GM12865 (cell line): ENCODE measurements around the gene PRKN.

Experiments
- DNase-seq: peaks from one replicate; pipeline ENCODE4 v3.0.0; 2010; ENCODE audit warnings: low read depth
- H3K4me3 ChIP-seq: 2 replicates; pipeline ENCODE4 v1.5.1; 2011; ENCODE audit warnings: mild to moderate bottlenecking, low read depth, low read length, control low read depth
- TF ChIP-seq, protein P1 (sequence below): IDR thresholded peaks from 2 replicates; pipeline ENCODE4 v1.5.1; 2011; ENCODE audit warnings: low read length, control low read depth, low read depth, inconsistent platforms; ENCODE audit not compliant: insufficient read depth; ENCODE audit errors: missing control alignments

The PRKN gene

DNA sequence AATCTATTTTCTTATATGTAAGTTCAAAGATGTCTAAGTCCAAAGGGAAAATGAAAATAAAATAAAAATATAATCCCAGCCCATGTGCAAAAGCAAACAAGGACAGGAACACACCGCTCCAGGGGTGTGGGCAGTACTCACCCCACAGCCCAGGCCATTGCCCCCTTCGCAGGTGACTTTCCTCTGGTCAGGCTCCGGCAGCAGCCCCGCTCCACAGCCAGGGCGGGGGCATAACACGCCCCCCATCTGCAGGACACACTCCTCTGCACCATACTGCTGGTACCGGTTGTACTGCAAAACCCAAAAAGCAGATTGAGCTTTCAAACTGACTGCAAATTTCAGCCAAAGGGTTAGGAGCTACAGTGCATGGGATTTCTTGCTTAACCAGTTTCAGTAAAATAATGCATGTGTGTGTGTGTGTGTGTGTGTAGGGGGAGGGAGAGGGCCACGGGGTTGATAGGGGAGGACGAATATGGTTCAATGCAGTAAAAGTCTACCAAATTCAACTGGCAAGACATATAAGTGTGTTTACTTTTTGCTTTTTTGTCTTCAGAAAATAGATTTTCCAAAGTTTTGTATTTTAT, 1178.8 kb downstream of the PRKN start:
- no peak overlapping the region for H3K4me3 ChIP-seq
- no peak for DNase-seq

DNA sequence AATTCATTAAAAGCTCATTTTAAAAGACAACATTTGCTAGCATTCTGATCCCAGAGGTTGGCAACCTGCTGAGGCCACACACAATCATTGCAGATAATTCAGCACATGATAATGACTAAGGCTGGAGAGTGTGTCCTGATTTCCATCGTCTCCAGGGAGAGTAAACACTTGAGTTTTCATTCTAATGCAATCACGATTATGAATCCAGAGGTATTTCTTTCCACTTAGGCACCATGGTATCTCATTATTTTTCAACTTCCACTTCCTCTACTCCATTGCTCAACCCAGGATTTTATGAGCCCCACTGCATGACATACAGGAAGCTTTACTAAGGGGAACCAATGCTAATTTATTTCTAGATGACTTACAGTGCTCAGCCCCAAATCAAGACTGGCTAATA, 1179.9 kb downstream of the PRKN start:
- DNase-seq = no peak

More for the DNA sequence above, 1178.8 kb downstream of the PRKN start:
- TF ChIP-seq, protein P1, sequence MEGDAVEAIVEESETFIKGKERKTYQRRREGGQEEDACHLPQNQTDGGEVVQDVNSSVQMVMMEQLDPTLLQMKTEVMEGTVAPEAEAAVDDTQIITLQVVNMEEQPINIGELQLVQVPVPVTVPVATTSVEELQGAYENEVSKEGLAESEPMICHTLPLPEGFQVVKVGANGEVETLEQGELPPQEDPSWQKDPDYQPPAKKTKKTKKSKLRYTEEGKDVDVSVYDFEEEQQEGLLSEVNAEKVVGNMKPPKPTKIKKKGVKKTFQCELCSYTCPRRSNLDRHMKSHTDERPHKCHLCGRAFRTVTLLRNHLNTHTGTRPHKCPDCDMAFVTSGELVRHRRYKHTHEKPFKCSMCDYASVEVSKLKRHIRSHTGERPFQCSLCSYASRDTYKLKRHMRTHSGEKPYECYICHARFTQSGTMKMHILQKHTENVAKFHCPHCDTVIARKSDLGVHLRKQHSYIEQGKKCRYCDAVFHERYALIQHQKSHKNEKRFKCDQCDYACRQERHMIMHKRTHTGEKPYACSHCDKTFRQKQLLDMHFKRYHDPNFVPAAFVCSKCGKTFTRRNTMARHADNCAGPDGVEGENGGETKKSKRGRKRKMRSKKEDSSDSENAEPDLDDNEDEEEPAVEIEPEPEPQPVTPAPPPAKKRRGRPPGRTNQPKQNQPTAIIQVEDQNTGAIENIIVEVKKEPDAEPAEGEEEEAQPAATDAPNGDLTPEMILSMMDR = no peak

DNA sequence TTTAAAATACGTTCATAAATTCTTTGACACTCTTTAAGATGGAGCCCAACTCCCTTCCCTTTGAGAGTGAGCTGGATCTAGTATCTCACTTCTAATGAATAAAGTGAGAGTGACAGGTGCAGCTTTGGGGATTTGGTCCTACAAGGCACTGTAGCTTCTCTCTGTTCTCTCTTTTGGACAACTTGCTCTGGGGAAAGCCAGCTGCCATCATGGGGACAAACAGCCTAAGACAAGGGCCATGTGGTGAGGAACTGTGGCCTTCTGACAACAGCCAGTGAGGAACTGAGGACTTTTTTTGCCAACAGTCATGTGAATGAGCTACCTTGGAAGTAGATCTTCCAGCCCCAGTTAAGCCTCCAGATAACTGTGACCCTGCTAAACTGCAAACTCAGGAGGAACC, 1180.9 kb downstream of the PRKN start:
- no peak overlapping the region for H3K4me3 ChIP-seq
- DNase-seq = peak; percentile 24
- TF ChIP-seq, protein P1 = no peak

More for the DNA sequence above, 1179.9 kb downstream of the PRKN start:
- TF ChIP-seq, protein P1 = no peak
- no peak overlapping the region for H3K4me3 ChIP-seq

DNA sequence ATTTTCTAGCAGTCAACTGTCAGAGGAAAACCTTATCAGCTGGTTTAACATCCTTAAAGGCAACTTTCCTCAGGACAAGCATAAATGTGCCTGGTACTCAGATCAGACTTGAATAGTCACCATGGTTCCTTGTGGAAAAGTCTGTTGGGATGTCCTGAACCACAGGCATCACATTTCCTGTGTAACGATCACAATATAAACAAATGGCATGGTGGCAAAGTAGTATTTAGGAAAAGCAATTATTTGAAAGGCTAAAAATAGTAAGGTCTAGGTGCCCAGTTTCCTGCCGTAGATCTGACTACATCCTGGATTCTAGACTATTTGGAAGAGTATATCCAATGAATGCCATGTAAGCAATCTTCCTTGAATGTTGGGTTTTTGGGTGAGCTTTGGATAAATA, 1181.8 kb downstream of the PRKN start:
- TF ChIP-seq, protein P1 = no peak
- H3K4me3 ChIP-seq = no peak overlapping the region

DNA sequence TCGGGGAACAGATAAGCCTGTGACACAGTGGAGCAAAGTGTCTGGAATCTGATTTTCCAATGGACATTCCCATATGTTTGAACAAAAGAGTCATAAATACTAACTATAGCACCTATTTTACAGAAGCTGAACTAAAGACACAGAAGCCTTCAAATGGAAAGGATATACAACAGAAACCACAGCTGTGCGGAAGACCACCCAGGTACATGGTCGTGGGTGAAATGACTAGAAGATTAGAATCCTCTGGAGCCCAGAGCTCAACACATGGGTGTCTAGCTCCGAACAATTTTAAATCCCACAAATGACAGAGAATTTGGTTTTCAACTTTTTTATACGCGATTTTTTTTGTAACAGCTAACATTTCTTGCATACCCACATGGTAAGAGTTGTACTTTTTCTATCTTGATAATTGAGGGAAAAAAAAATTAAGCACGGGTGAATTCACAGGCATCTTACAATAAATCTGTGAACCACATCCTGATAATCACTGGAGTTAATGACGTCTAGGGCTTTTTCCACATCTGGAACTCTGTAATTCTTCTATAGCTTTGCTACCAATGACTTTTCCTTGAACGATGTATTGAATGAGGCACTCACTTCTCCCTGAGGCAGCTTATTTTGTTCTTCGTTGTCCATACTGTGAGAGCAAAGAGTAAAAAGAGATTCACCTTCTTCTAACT, 1182.6 kb downstream of the PRKN start:
- TF ChIP-seq, protein P1 = no peak
- H3K4me3 ChIP-seq = no peak overlapping the region

More for the DNA sequence above, 1181.8 kb downstream of the PRKN start:
- no peak for DNase-seq

DNA sequence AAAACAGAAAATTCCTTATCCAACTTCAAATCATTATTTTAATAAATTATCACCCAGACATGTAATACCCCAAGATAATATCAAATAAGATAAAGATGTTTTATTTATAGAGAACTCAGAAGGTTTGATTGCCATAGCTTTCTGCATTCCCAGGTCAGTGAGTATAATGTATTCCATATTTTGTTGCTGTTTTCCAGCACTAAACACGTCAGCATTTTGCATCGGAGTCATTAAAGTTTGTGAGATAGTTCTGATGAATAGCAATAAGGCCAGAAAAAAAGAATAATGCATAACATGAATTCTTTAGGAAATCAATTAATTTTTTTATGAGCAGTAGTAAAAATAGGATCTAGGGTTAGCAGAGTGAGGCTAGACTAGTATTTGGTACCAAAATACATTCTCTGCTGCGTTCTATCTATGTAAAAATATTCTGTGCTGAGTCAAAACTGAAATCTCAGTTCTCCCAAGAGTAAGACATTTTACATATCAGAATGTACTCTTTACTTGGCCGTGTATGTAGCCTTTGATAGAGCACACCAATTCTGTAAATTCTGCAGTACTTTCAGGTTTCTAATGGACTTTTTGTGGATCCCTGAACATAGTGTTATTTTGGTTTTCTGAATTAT, 1183.8 kb downstream of the PRKN start:
- TF ChIP-seq, protein P1 = no peak
- peak; percentile 53 for DNase-seq
- H3K4me3 ChIP-seq = no peak overlapping the region

More for the DNA sequence above, 1182.6 kb downstream of the PRKN start:
- no peak for DNase-seq
